Heart left ventricle (tissue), 13 donors: ENCODE data around the gene ITGBL1.

Experiments used
- POLR2A ChIP-seq, 2 donors: fragments of 450-650 bp; IDR thresholded peaks; one replicate each; pipeline ENCODE4 v1.6.1; 2017; ENCODE audit warnings: antibody characterized with exemption in 2 of 2, mild to moderate bottlenecking in 2 of 2, moderate library complexity in 2 of 2
- TF ChIP-seq, protein P1 (sequence below), 12 donors: fragments of 200-600 bp; sonication (generic) in 4 of 12; IDR thresholded peaks; one replicate each; pipeline versions ENCODE4 v1.5.0 to v1.8.0; 2018 to 2022; ENCODE audit warnings: antibody characterized with exemption in 12 of 12, mild to moderate bottlenecking in 5 of 12
- donor health status: ischemic (EF 13 %, LVEDD 7.1; RV severe dilation, severe dysfunction).
- donor health status: DM: no; HTN: yes; CAD: no.
- donor health status: DM: no; HTN: no; CAD: no.
- donor health status: ischemic (EF 25% LVEDD 6.9; RV normal size, moderate dysfunction).
- donor health status: ischemic (EF 25% LVEDD 5.7; RV mildly dilated, moderate dysfunction).
- donor health status: ischemic (EF 35%, LVEDD 5.7; RV mildly dilated, moderate dysfunction).
- donor health status: nonischemic (EF 11% LVEDD 7.7; RV severe dilation, severe dysfunction).
- donor health status: DM: yes; HTN: yes; CAD: no.
- donor health status: PGD.
- donor health status: ischemic (EF 29% LVEDD 5.4; RV normal size, mild dysfunction).
- donor health status: nonischemic (EF 23%, LVEDD 6.1; RV moderate dilation, normal function).

DNA sequence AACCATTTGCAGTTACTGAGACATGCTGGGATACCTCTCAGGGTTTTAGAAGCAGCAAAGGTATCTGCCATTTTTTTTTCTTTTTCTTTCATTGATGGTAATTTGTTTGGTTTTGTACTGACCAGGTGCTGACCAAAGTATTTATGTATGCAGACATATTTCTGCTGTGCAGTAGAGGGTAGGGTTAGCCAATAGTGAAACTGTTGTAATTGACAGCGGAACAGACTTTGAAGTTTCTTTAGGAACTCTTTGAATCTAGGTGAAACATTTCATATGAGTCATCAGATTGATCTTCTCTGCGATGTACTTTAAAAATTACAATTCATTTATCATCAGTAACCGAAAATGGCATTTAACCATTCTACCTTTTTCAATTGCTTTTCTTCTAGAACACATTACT is 63.0 kb downstream of the ITGBL1 start:
- TF ChIP-seq, protein P1, sequence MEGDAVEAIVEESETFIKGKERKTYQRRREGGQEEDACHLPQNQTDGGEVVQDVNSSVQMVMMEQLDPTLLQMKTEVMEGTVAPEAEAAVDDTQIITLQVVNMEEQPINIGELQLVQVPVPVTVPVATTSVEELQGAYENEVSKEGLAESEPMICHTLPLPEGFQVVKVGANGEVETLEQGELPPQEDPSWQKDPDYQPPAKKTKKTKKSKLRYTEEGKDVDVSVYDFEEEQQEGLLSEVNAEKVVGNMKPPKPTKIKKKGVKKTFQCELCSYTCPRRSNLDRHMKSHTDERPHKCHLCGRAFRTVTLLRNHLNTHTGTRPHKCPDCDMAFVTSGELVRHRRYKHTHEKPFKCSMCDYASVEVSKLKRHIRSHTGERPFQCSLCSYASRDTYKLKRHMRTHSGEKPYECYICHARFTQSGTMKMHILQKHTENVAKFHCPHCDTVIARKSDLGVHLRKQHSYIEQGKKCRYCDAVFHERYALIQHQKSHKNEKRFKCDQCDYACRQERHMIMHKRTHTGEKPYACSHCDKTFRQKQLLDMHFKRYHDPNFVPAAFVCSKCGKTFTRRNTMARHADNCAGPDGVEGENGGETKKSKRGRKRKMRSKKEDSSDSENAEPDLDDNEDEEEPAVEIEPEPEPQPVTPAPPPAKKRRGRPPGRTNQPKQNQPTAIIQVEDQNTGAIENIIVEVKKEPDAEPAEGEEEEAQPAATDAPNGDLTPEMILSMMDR (IDR thresholded peaks at IDR 0.05): no peak
- no peak for TF ChIP-seq POLR2A (IDR thresholded peaks at IDR 0.05)
